Kidney (tissue), 14 donors: ENCODE data around the gene SLC25A25. TPM values are rescaled to one million over a fixed set of nuclear protein-coding genes. Genes with fewer than 3 reads are reported as not detected.

Source experiments
- DNase-seq, 5 donors: peaks; one replicate each; pipeline ENCODE4 v3.0.0-alpha.2; 2013 to 2020
- FAIRE-seq: peaks from 2 replicates; lab custom pipeline; 2012; peaks lifted over from hg19 to GRCh38; lab: Jason Lieb, UNC
- H3K27ac ChIP-seq, 2 donors: one replicate each; pipeline ENCODE4 v1.7.0; 2013; ENCODE audit warnings: low read depth in 2 of 2, low read length in 2 of 2, inconsistent platforms in 1 of 2
- H3K27me3 ChIP-seq: one replicate; pipeline ENCODE4 v1.7.1; 2013; ENCODE audit warnings: low read length, inconsistent platforms; ENCODE audit not compliant: control insufficient read depth, insufficient read depth
- H3K36me3 ChIP-seq, 3 donors: one replicate each; pipeline versions ENCODE4 v1.7.0 to v1.7.1; 2013; ENCODE audit warnings: low read length in 3 of 3, control low read depth in 1 of 3, inconsistent platforms in 1 of 3; ENCODE audit not compliant: insufficient read depth in 3 of 3, control insufficient read depth in 2 of 3
- H3K4me1 ChIP-seq, 3 donors: one replicate each; pipeline versions ENCODE4 v1.7.0 to v1.7.1; 2013; ENCODE audit warnings: low read length in 3 of 3, inconsistent platforms in 1 of 3, low read depth in 1 of 3; ENCODE audit not compliant: control insufficient read depth in 2 of 3, insufficient read depth in 2 of 3
- H3K4me3 ChIP-seq, 3 donors: one replicate each; pipeline versions ENCODE4 v1.7.0 to v1.8.1; 2013; ENCODE audit warnings: low read length in 3 of 3, control low read depth in 1 of 3, inconsistent platforms in 1 of 3
- H3K9ac ChIP-seq, 3 donors: one replicate each; pipeline versions ENCODE4 v1.7.0 to v1.7.1; 2013; ENCODE audit warnings: low read length in 3 of 3, control low read depth in 1 of 3, inconsistent platforms in 1 of 3
- H3K9me3 ChIP-seq, 3 donors: one replicate each; pipeline versions ENCODE4 v1.7.0 to v1.7.1; 2013; ENCODE audit warnings: low read length in 3 of 3, control low read depth in 1 of 3, inconsistent platforms in 1 of 3; ENCODE audit not compliant: control insufficient read depth in 2 of 3, insufficient read depth in 1 of 3
- intact Hi-C: fragments of 100-400 bp; cut with DNase I; formaldehyde crosslinking; loops from one replicate; pipeline ENCODE4 v1.11.1; 2022
- polyA plus RNA-seq: library from polyadenylated mRNA; stranded (reverse); fragments of 350-450 nt; fragmentation: Illumina TruSeq; extraction: RNeasy Lipid Tissue Mini Kit (QIAGEN cat#74804); gene quantifications from one replicate; pipeline ENCODE4 v1.2.3, GENCODE V29; 2014; ENCODE audit warnings: low read depth, low replicate concordance; ENCODE audit not compliant: insufficient read depth
- total RNA-seq: library from RNA; stranded (reverse); fragmentation: NEBNext Ultra II Directional; extraction: Animal tissue kit (Norgen Biotek cat#: 25700); gene quantifications from one replicate; pipeline ENCODE4 v1.2.1, GENCODE V29; 2021
- TF ChIP-seq, protein P1 (sequence below): IDR thresholded peaks from 3 replicates; pipeline ENCODE4 v1.5.1; 2012; ENCODE audit warnings: mild to moderate bottlenecking, moderate library complexity, borderline replicate concordance; ENCODE audit not compliant: insufficient read depth; ENCODE audit errors: extremely low read depth
- donor health status: control.
- donor health status: control.
- donor health status: control.
- donor health status: control.
- donor health status: control.
- donor health status: DM: yes; HTN: yes; CAD: no.
- donor health status: Normal renal cell carcinoma (clear cell type).

SLC25A25 gene
- total and polyA plus RNA-seq, 2 donors from 2014 or later: 20.4 to 24.9 TPM

DNA sequence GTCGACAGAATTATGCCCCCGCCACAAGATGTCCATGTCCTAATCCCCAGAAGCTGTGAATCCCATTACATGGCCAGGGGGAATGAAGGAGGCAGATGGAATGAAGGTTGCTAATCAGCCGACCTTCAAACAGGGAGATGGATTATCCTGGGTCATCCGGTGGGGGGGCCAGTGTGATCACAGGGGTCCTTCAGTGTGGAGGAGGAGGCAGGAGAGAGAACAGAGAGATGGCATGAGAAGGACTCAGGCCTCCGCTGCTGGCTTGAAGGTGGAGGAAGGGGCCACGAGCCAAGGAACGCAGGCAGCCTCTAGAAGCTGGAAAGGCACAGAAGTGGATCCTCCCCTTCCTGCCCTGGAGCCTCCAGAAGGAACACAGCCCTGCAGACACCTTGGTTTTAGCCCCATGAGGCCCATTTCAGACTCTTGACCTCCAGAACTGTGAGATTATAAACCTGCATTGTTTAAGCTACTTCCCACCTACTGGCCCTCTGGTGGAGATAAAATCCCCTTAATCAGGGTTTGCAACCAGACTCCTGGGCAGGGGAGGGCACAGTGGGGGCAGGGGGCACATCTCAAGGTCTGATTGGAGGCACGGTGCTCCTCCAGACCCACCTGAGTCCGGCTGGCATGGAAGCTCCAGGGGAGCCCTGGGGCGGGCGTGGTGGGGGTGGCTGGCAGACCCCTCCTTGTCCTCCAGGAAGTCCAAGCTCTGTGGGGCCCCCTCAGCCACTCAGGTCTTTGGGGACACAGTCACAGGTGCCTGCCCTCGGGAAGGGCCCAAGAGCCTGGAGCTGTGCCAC, 45.7 kb downstream of the SLC25A25 start:
- Histone ChIP-seq H3K4me1 (peaks cover 0 to 28% (median 19%) of the 10 kb centered on the region in 3 donors), H3K27ac (peak overlapping the region; percentile 98 to 99), H3K36me3 (no peaks in the 10 kb centered on the region), H3K27me3 (no peaks in the 10 kb centered on the region), H3K9ac (peak overlapping the region in 1 of 3 donors; percentile 91), H3K4me3 (peak overlapping the region in 2 of 3 donors; percentile 44 to 52), H3K9me3 (no peaks in the 10 kb centered on the region)
- intact Hi-C loops: loop anchor here (10.0 kb wide), 1 partner anchor 169 kb away; no protein-coding TSS in a partner anchor
- DNase-seq (peak in 1 of 5 donors; percentile 71), FAIRE-seq (no peak)
- TF ChIP-seq, protein P1, sequence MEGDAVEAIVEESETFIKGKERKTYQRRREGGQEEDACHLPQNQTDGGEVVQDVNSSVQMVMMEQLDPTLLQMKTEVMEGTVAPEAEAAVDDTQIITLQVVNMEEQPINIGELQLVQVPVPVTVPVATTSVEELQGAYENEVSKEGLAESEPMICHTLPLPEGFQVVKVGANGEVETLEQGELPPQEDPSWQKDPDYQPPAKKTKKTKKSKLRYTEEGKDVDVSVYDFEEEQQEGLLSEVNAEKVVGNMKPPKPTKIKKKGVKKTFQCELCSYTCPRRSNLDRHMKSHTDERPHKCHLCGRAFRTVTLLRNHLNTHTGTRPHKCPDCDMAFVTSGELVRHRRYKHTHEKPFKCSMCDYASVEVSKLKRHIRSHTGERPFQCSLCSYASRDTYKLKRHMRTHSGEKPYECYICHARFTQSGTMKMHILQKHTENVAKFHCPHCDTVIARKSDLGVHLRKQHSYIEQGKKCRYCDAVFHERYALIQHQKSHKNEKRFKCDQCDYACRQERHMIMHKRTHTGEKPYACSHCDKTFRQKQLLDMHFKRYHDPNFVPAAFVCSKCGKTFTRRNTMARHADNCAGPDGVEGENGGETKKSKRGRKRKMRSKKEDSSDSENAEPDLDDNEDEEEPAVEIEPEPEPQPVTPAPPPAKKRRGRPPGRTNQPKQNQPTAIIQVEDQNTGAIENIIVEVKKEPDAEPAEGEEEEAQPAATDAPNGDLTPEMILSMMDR: no peak

DNA sequence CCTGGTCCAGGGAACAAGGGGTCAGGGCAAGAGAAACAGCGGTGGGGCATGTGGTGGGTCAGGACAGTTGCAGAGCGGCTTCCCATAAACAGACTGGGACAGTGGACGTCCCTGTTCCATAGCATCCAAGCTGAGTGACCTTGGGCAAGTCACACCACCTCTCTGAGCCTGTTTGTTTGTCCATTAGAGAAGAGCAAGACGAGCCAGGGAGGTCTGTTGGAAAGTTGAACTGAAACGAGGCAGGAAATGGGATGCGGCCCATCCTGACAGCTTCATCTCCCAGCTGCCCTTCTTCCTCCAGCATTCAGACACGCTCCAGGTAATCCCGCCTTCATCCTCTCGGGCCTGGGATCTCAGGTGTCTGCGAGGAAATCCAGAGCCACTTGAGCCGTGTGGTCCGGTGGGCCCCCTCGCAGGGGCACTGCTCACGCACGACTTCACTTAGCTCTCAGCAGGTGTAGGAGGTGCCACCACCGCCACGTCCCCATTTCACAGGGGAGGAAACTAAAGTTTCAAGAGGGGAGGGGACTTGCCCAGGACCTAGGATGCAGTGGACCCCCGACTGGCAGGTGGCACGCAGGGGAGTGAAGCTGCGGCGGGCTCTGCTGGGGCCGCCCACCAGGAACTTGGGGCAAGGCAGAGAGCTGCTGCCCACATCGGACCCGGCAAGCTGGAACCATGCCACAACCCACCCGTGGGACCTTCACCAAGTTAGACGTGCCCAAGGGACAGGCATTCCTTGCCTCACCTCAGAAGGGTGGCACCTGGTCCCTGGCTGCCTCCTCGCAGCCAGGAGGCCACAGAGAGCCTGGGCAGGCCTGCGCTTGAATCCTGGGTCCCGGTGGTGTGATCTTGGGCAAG, 46.5 kb downstream of the SLC25A25 start:
- TF ChIP-seq, protein P1: no peak
- DNase-seq (peak; percentile 60 to 78 (median 61)), FAIRE-seq (no peak)
- intact Hi-C loops: loop anchor here (10.0 kb wide), 1 partner anchor 170 kb away; no protein-coding TSS in a partner anchor
- Histone ChIP-seq H3K9me3 (no peaks in the 10 kb centered on the region), H3K9ac (peak overlapping the region in 2 of 3 donors; percentile 58 to 91), H3K36me3 (no peaks in the 10 kb centered on the region), H3K4me3 (peak overlapping the region in 2 of 3 donors; percentile 49 to 52), H3K27me3 (no peaks in the 10 kb centered on the region), H3K27ac (peak overlapping the region; percentile 98 to 99), H3K4me1 (peaks cover 0 to 28% (median 19%) of the 10 kb centered on the region in 3 donors)

DNA sequence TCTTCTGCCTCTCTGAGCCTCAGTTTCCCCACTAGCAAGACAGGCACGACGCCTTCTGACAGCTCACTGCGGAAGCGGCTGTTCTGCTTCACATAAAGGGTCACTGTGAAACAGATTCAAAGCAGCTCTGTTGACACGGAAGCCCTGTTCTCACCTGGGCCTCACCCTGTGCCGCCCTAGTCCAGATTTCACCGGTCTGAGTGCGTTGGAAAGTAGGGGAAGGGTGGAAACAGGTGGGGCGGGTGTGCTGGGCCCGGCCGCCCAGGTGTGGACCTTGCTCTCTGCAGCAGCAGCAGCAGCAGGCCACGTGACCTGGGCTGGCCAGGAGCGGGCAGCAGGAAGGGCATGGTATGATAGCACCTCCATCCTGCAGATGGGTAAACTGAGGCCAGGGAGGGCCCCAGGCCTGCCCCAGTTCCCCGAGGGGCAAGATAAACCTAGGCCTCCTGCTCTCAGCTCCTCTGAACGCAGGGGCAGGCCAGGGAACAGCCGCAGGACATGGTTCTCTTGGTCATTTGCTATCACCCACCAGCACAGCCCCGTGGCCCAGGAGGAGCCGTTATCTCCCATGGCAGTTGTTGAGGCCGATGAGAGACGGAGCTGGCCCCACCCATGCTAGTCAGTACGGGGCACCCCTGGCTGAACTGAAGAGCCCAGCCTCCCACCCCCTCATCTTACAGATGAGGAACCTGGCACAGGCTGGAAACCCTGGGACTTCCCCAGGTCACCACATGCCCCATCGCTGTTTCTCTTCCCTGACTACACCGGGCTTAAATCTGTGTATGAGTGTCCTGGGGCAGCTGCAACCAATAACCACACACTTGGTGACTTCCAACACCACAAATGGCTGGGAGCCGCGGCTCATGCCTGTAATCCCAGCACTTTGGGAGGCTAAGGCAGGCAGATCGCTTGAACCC, 47.4 kb downstream of the SLC25A25 start:
- intact Hi-C loops: loop anchor here (10.0 kb wide), 1 partner anchor 171 kb away; no protein-coding TSS in a partner anchor
- Histone ChIP-seq H3K4me1 (peaks cover 0 to 28% (median 19%) of the 10 kb centered on the region in 3 donors), H3K27me3 (no peaks in the 10 kb centered on the region), H3K9ac (peak overlapping the region in 2 of 3 donors; percentile 58 to 91), H3K36me3 (no peaks in the 10 kb centered on the region), H3K9me3 (no peaks in the 10 kb centered on the region), H3K4me3 (peak overlapping the region in 2 of 3 donors; percentile 49 to 52), H3K27ac (peak overlapping the region; percentile 98 to 99)
- no peak for FAIRE-seq
- TF ChIP-seq, protein P1: no peak
- DNase-seq: peak in 4 of 5 donors; percentile 50 to 95 (median 67)
